ENCODE measurements around the gene RUSC2. TPM values are rescaled to one million over a fixed set of nuclear protein-coding genes. Genes with fewer than 3 reads are reported as not detected.

Gene RUSC2
- total and polyA plus RNA-seq, 2 of the 13 experiments (the other 11 are each of a cell fraction or from before 2014, with no cell fraction given) = 2.8 to 3.3 TPM

GRCh38 chr9:35510754-35511428 lies 21.0 kb downstream of the RUSC2 start (continued):
- TF ChIP-seq ZNF773 (CRISPR knock-in tag; IDR thresholded peaks at IDR 0.05; ENCODE audit: borderline replicate concordance) = no peak
- TF ChIP-seq RBAK (CRISPR knock-in tag; IDR thresholded peaks at IDR 0.05) = no peak
- TF ChIP-seq ZNF607 (CRISPR knock-in tag; IDR thresholded peaks at IDR 0.05; ENCODE audit: borderline replicate concordance) = no peak; the same call in 1 of the 2 replicates
- peak; percentile 14; the same call in 1 of the 2 replicates for TF ChIP-seq YEATS2 (CRISPR knock-in tag; IDR thresholded peaks at IDR 0.05; ENCODE audit: borderline replicate concordance)
- peak; percentile 81 for TF ChIP-seq RARA (CRISPR knock-in tag; IDR thresholded peaks at IDR 0.05)
- TF ChIP-seq ZNF598 (CRISPR knock-in tag; IDR thresholded peaks at IDR 0.05; ENCODE audit: borderline replicate concordance) = no peak
- TF ChIP-seq ZNF710 (CRISPR knock-in tag; IDR thresholded peaks at IDR 0.05; ENCODE audit: borderline replicate concordance) = no peak; the same call in 1 of the 2 replicates
- no peak for TF ChIP-seq RAD51 (IDR thresholded peaks at IDR 0.05; ENCODE audit: borderline replicate concordance)
- TF ChIP-seq KDM4B (CRISPR knock-in tag; IDR thresholded peaks at IDR 0.05) = no peak
- no peak for TF ChIP-seq HIC2 (CRISPR knock-in tag; IDR thresholded peaks at IDR 0.05; ENCODE audit: low read depth)
- TF ChIP-seq FOSL2 (CRISPR knock-in tag; IDR thresholded peaks at IDR 0.05) = peak; percentile 91
- no peak for TF ChIP-seq KIAA2018 (CRISPR knock-in tag; IDR thresholded peaks at IDR 0.05; ENCODE audit: borderline replicate concordance)
- no peak for TF ChIP-seq BCL3 (CRISPR knock-in tag; IDR thresholded peaks at IDR 0.05)
- TF ChIP-seq GMEB2 (CRISPR knock-in tag; IDR thresholded peaks at IDR 0.05; ENCODE audit: low read depth) = no peak
